K562 (cell line): Measurements from ENCODE around the gene MAP3K6. TPM values are rescaled to one million over a fixed set of nuclear protein-coding genes. Genes with fewer than 3 reads are reported as not detected.
A peak's percentile ranks its signal among the peaks of the same experiment; 100 is the strongest.

Experiments used
- ATAC-seq: fragments of 200-7000 bp; cut with Tn5 transposase; 3 replicates; pipeline ENCODE4 v1.9.1; 2020; ENCODE audit warnings: moderate library complexity
- BruUV-seq: library from RNA; stranded (reverse); fragments of 400-500 nt; replicated peaks from 2 replicates; lab custom pipeline; 2021; lab: Mats Ljungman, UMichigan
- CTCF ChIA-PET: fragments of 300-600 bp; formaldehyde crosslinking; extraction: SDS; loops from one replicate; lab custom pipeline; 2021; ENCODE audit warnings: low intra/inter-chr PET ratio; lab: Yijun Ruan, JAX
- POLR2A ChIA-PET: fragments of 300-600, 350-650 bp; sonication (Branson Sonifier 250); formaldehyde crosslinking; extraction: SDS; loops from one replicate; lab custom pipeline; 2021; ENCODE audit warnings: antibody characterized with exemption, inconsistent platforms; lab: Yijun Ruan, JAX
- DNase-seq, 4 experiments: peaks; one replicate each; pipeline versions ENCODE4 v3.0.0 to v3.0.0-alpha.2; 2011 to 2018; ENCODE audit warnings: low spot score in 3 of 4, mixed read lengths in 3 of 4; ENCODE audit errors: extremely low read depth in 1 of 4
- FAIRE-seq: peaks from 2 replicates; lab custom pipeline; 2011; peaks lifted over from hg19 to GRCh38; lab: Jason Lieb, UNC
- H2AFZ ChIP-seq: 2 replicates; pipeline ENCODE4 v1.6.0; 2011; ENCODE audit warnings: low read depth, low read length, control low read depth, inconsistent platforms
- H3K27ac ChIP-seq: fragments of 200-600 bp; 3 replicates; pipeline ENCODE4 v1.8.0; 2011; ENCODE audit warnings: low read depth, mild to moderate bottlenecking, control low read depth, inconsistent platforms, low read length, moderate library complexity, mixed read lengths; ENCODE audit errors: extremely low read depth
- H3K27me3 ChIP-seq, 2 experiments: fragments of 300-600 bp in 1 of 2; 2 replicates in 1 of 2; 3 replicates in 1 of 2; pipeline versions ENCODE4 v1.6.0 to v1.8.0; 2011; ENCODE audit warnings: inconsistent platforms in 2 of 2, low read length in 2 of 2, mild to moderate bottlenecking in 1 of 2, mixed read lengths in 1 of 2, moderate library complexity in 1 of 2; ENCODE audit not compliant: control insufficient read depth in 2 of 2, insufficient read depth in 2 of 2
- H3K36me3 ChIP-seq: fragments of 300-600 bp; 3 replicates; pipeline ENCODE4 v1.8.0; 2011; ENCODE audit warnings: mild to moderate bottlenecking, low read length, inconsistent platforms; ENCODE audit not compliant: control insufficient read depth, insufficient read depth
- H3K4me1 ChIP-seq, 2 experiments: fragments of 200-600 bp in 1 of 2; replicated peaks in 1 of 2; 2 replicates in 1 of 2; 3 replicates in 1 of 2; pipeline versions ENCODE4 v1.5.1 to v1.8.0; 2011; ENCODE audit warnings: inconsistent platforms in 2 of 2, low read length in 2 of 2, mild to moderate bottlenecking in 1 of 2, mixed read lengths in 1 of 2, moderate library complexity in 1 of 2; ENCODE audit not compliant: control insufficient read depth in 2 of 2, insufficient read depth in 2 of 2
- H3K4me2 ChIP-seq: 2 replicates; pipeline ENCODE4 v1.6.1; 2011; ENCODE audit warnings: low read length, control low read depth, inconsistent platforms, mixed read lengths; ENCODE audit not compliant: insufficient read depth
- H3K4me3 ChIP-seq: fragments of 200-600 bp; sonication (generic), shearing (Covaris generic); 2 replicates; pipeline ENCODE4 v1.5.1; 2016; ENCODE audit warnings: control low read depth, inconsistent platforms
- H3K79me2 ChIP-seq: fragments of 200-600 bp; 3 replicates; pipeline ENCODE4 v1.8.0; 2011; ENCODE audit warnings: low read length, inconsistent platforms; ENCODE audit not compliant: control insufficient read depth, insufficient read depth
- H3K9ac ChIP-seq, 2 experiments: 2 replicates each; pipeline versions ENCODE4 v1.6.0 to v1.6.1; 2011; ENCODE audit warnings: low read depth in 2 of 2, low read length in 2 of 2, control low read depth in 1 of 2, inconsistent platforms in 1 of 2, mild to moderate bottlenecking in 1 of 2, mixed read lengths in 1 of 2; ENCODE audit not compliant: insufficient read depth in 1 of 2
- H3K9me1 ChIP-seq: one replicate; pipeline ENCODE4 v1.6.0; 2011; ENCODE audit warnings: inconsistent platforms, mild to moderate bottlenecking, low read length, moderate library complexity; ENCODE audit not compliant: control insufficient read depth, insufficient read depth
- H3K9me3 ChIP-seq: replicated peaks from 2 replicates; pipeline ENCODE4 v1.5.1; 2011; ENCODE audit warnings: low read depth, low read length, inconsistent platforms; ENCODE audit not compliant: control insufficient read depth, insufficient read depth
- H4K20me1 ChIP-seq: replicated peaks from 2 replicates; pipeline ENCODE4 v1.6.1; 2011; ENCODE audit warnings: low read length, inconsistent platforms, mixed read lengths; ENCODE audit not compliant: control insufficient read depth, insufficient read depth
- ASH1L ChIP-seq: fragments of 450-650 bp; IDR thresholded peaks from 2 replicates; pipeline ENCODE4 v1.6.1; 2018; ENCODE audit warnings: borderline replicate concordance, mild to moderate bottlenecking, low read depth; ENCODE audit not compliant: partially characterized antibody
- BCL6 ChIP-seq: fragments of 250-450 bp; sonication (Bioruptor Pico); IDR thresholded peaks from 2 replicates; pipeline ENCODE4 v1.4.0; 2020
- CBX5 ChIP-seq: IDR thresholded peaks from 2 replicates; pipeline ENCODE4 v1.6.1; 2014; ENCODE audit warnings: low read depth, borderline replicate concordance
- CEBPB ChIP-seq: fragments of 450-650 bp; IDR thresholded peaks from 2 replicates; pipeline ENCODE4 v1.6.1; 2016; ENCODE audit warnings: missing genetic modification characterization, missing compliant biosample characterization
- CEBPG ChIP-seq, 3 experiments: fragments of 200-800 bp in 1 of 3; sonication (Bioruptor generic) in 1 of 3; sonication (generic) in 1 of 3; formaldehyde crosslinking in 1 of 3; IDR thresholded peaks in 2 of 3; conservative IDR thresholded peaks in 1 of 3; 2 replicates each; pipeline versions ENCODE4 v1.6.1 to v1.8.0; 2016 to 2022; ENCODE audit warnings: missing compliant biosample characterization in 2 of 3, missing genetic modification characterization in 2 of 3, mild to moderate bottlenecking in 1 of 3, missing genetic modification reagents in 1 of 3
- MBD2 ChIP-seq: sonication (generic); IDR thresholded peaks from 2 replicates; pipeline ENCODE4 v1.6.1; 2016; ENCODE audit warnings: low read depth, borderline replicate concordance
- RBM39 ChIP-seq: fragments of 200-400 bp; formaldehyde crosslinking; optimal IDR thresholded peaks from 2 replicates; pipeline ENCODE3; 2018; ENCODE audit warnings: low read depth, low read length
- SMARCA5 ChIP-seq: fragments of 450-650 bp; IDR thresholded peaks from 2 replicates; pipeline ENCODE4 v1.6.1; 2016
- WGBS: fragments of 100-300 bp; shearing (Covaris generic); methylation state at CpG from one replicate; pipeline ENCODE4 v1.1.6; 2016; ENCODE audit warnings: low coverage, mixed read lengths; ENCODE audit not compliant: insufficient coverage; ENCODE audit errors: missing lambda C conversion rate; 5-methylcytosine and 5-hydroxymethylcytosine counted together
- in situ Hi-C: fragments of 300-500 bp; cut with MboI; formaldehyde crosslinking; loops from 4 replicates; pipeline ENCODE4 v1.15.0; 2018; ENCODE audit warnings: inconsistent platforms, mixed read lengths
- intact Hi-C: fragments of 100-400 bp; cut with micrococcal nuclease; formaldehyde crosslinking; loops from 2 replicates; pipeline ENCODE4 v1.14.2; 2022
- polyA plus RNA-seq, 8 experiments: library from polyadenylated mRNA; depleted of rRNA in 4 of 8; stranded (reverse) in 5 of 8; unstranded in 3 of 8; fragments of >200 nt; fragmentation: Nextera tagmentation in 2 of 8; fragmentation: Illumina TruSeq in 1 of 8; extraction: Ambion mirVana in 2 of 8; extraction: Trizol in 1 of 8; gene quantifications; 2 replicates each; pipeline versions ENCODE4 v1.2.1 to v1.2.3, GENCODE V29; 2011 to 2014; ENCODE audit warnings: inconsistent platforms in 1 of 8, missing spikeins in 1 of 8
- total RNA-seq, 7 experiments: library from RNA; depleted of rRNA in 6 of 7; stranded (reverse); fragments of >200 nt in 6 of 7; fragmentation: Illumina TruSeq in 2 of 7; extraction: Trizol in 2 of 7; gene quantifications; 2 replicates each; pipeline versions ENCODE4 v1.2.1 to v1.2.3, GENCODE V29; 2011 to 2021; ENCODE audit warnings: low replicate concordance in 1 of 7

The MAP3K6 gene
- total and polyA plus RNA-seq, 9 of the 15 experiments (the other 6 are each of a cell fraction or from before 2014, with no cell fraction given) = 0.99 to 21.9 (median 7.0) TPM

- Histone ChIP-seq H3K27ac (no peak overlapping the region), H3K4me1 (peaks cover 24 to 26% of the 10 kb centered on the region in 2 experiments), H3K36me3 (peaks cover 27% of the 10 kb centered on the region; the same call in 2 of the 3 replicates), H3K79me2 (no peaks in the 10 kb centered on the region; the same call in 2 of the 3 replicates), H3K9me1 (no peaks in the 10 kb centered on the region), H3K9ac (no peak overlapping the region; a peak in 1 of 4 replicates), H3K4me3 (no peak overlapping the region), H2AFZ (no peak overlapping the region), H3K27me3 (no peaks in the 10 kb centered on the region), H3K9me3 (no peaks in the 10 kb centered on the region), H4K20me1 (no peaks in the 10 kb centered on the region), H3K4me2 (no peak overlapping the region)
- intact Hi-C loops = no loop called here
- CTCF ChIA-PET = no interaction called here
- no peak for ATAC-seq
- no peak for FAIRE-seq
- POLR2A ChIA-PET = interaction anchor here (0.6 to 4.2 kb wide), 9 partner anchors 10 to 598 kb away, joined by 3 to 23 read pairs (median 4); no protein-coding TSS in a partner anchor
- TF ChIP-seq SMARCA5 (0 out of 2 replicates have a peak, but pooled peaks have one; percentile 26), ASH1L (no peak), RBM39 (peak; percentile 1), CEBPG (CRISPR knock-in tag; IDR thresholded peaks at IDR 0.05) (peak; percentile 79), CEBPG (tag; conservative IDR thresholded peaks at IDR 0.05 in 1 of 2, IDR thresholded peaks at IDR 0.05 in 1 of 2) (0 out of 4 replicates have a peak, but pooled peaks of 1 of the 2 experiments have one; percentile 34), CEBPB (peak; percentile 89), CBX5 (no peak), MBD2 (no peak), BCL6 (CRISPR knock-in tag) (no peak)
- no peak for DNase-seq
- in situ Hi-C loops = no loop called here
- no TSS peak for BruUV-seq
- 42% methylated on average over 5 of the region's 5 CpGs for WGBS
Observed at GRCh38 chr1:27339213-27339612, 27.5 kb downstream of the MAP3K6 start.
